ENCODE results near the gene DNM3.

Gene DNM3

GRCh38 chr1:172132836-172133235 lies 291.5 kb downstream of the DNM3 start:
- TF ChIP-seq CTCF (IDR thresholded peaks at IDR 0.05): no peak

- TF ChIP-seq CTCF (IDR thresholded peaks at IDR 0.05): no peak
Observed at GRCh38 chr1:172134087-172134731, 292.9 kb downstream of the DNM3 start.

GRCh38 chr1:172135076-172135672 lies 293.9 kb downstream of the DNM3 start:
- TF ChIP-seq CTCF (IDR thresholded peaks at IDR 0.05): peak; percentile 45; the same call in 1 of the 2 replicates

- TF ChIP-seq CTCF (IDR thresholded peaks at IDR 0.05): no peak
Observed at GRCh38 chr1:172135978-172136610, 294.8 kb downstream of the DNM3 start.

- no peak for TF ChIP-seq CTCF (IDR thresholded peaks at IDR 0.05)
Observed at GRCh38 chr1:172136925-172137324, 295.6 kb downstream of the DNM3 start.

- TF ChIP-seq CTCF (IDR thresholded peaks at IDR 0.05): no peak
Observed at GRCh38 chr1:172137703-172138454, 296.6 kb downstream of the DNM3 start.

- no peak for TF ChIP-seq CTCF (IDR thresholded peaks at IDR 0.05)
Observed at GRCh38 chr1:172138634-172139033, 297.3 kb downstream of the DNM3 start.

All from LNCAP (cell line).